ENCODE data around the gene FAP.

The FAP gene

GRCh38 chr2:162184359-162184758 lies 58.9 kb downstream of the FAP start:
- no peak for FAIRE-seq
- TF ChIP-seq TAF1 (IDR thresholded peaks at IDR 0.05; ENCODE audit: borderline replicate concordance, low read depth, low read length) (no peak), POLR2AphosphoS5 (IDR thresholded peaks at IDR 0.05; ENCODE audit: low read depth, low read length) (no peak), POLR2A (IDR thresholded peaks at IDR 0.05; ENCODE audit: low read depth, low read length) (no peak)
- no peak for DNase-seq (ENCODE audit: insufficient read length)

GRCh38 chr2:162182395-162182794 lies 60.9 kb downstream of the FAP start:
- FAIRE-seq = no peak
- no peak for DNase-seq (ENCODE audit: insufficient read length)
- TF ChIP-seq POLR2AphosphoS5 (IDR thresholded peaks at IDR 0.05; ENCODE audit: low read depth, low read length) = no peak
- no peak for TF ChIP-seq POLR2A (IDR thresholded peaks at IDR 0.05; ENCODE audit: low read depth, low read length)
- no peak for TF ChIP-seq TAF1 (IDR thresholded peaks at IDR 0.05; ENCODE audit: borderline replicate concordance, low read depth, low read length)

GRCh38 chr2:162177301-162177700 lies 65.9 kb downstream of the FAP start:
- TF ChIP-seq POLR2AphosphoS5 (IDR thresholded peaks at IDR 0.05; ENCODE audit: low read depth, low read length) (no peak), POLR2A (IDR thresholded peaks at IDR 0.05; ENCODE audit: low read depth, low read length) (no peak), TAF1 (IDR thresholded peaks at IDR 0.05; ENCODE audit: borderline replicate concordance, low read depth, low read length) (no peak)
- no peak for DNase-seq (ENCODE audit: insufficient read length)
- FAIRE-seq = no peak

GRCh38 chr2:162175714-162176113 lies 67.5 kb downstream of the FAP start:
- TF ChIP-seq POLR2AphosphoS5 (IDR thresholded peaks at IDR 0.05; ENCODE audit: low read depth, low read length) (no peak), TAF1 (IDR thresholded peaks at IDR 0.05; ENCODE audit: borderline replicate concordance, low read depth, low read length) (no peak), POLR2A (IDR thresholded peaks at IDR 0.05; ENCODE audit: low read depth, low read length) (no peak)
- DNase-seq (ENCODE audit: insufficient read length) (no peak), FAIRE-seq (no peak)

- TF ChIP-seq TAF1 (IDR thresholded peaks at IDR 0.05; ENCODE audit: borderline replicate concordance, low read depth, low read length) (no peak), POLR2AphosphoS5 (IDR thresholded peaks at IDR 0.05; ENCODE audit: low read depth, low read length) (no peak), POLR2A (IDR thresholded peaks at IDR 0.05; ENCODE audit: low read depth, low read length) (no peak)
- DNase-seq (ENCODE audit: insufficient read length) (no peak), FAIRE-seq (no peak)
These were observed 68.5 kb downstream of the FAP start for GRCh38 chr2:162174746-162175145.

- TF ChIP-seq POLR2AphosphoS5 (IDR thresholded peaks at IDR 0.05; ENCODE audit: low read depth, low read length) (no peak), POLR2A (IDR thresholded peaks at IDR 0.05; ENCODE audit: low read depth, low read length) (no peak), TAF1 (IDR thresholded peaks at IDR 0.05; ENCODE audit: borderline replicate concordance, low read depth, low read length) (no peak)
- no peak for DNase-seq (ENCODE audit: insufficient read length)
- no peak for FAIRE-seq
These were observed 70.4 kb downstream of the FAP start for GRCh38 chr2:162172802-162173370.

GRCh38 chr2:162166745-162167144 lies 76.5 kb downstream of the FAP start:
- TF ChIP-seq POLR2AphosphoS5 (IDR thresholded peaks at IDR 0.05; ENCODE audit: low read depth, low read length) (no peak), TAF1 (IDR thresholded peaks at IDR 0.05; ENCODE audit: borderline replicate concordance, low read depth, low read length) (no peak), POLR2A (IDR thresholded peaks at IDR 0.05; ENCODE audit: low read depth, low read length) (no peak)
- FAIRE-seq = no peak

GRCh38 chr2:162166174-162166573 lies 77.1 kb downstream of the FAP start:
- DNase-seq (ENCODE audit: insufficient read length) = no peak
- FAIRE-seq = no peak
- TF ChIP-seq POLR2A (IDR thresholded peaks at IDR 0.05; ENCODE audit: low read depth, low read length) = no peak
- no peak for TF ChIP-seq POLR2AphosphoS5 (IDR thresholded peaks at IDR 0.05; ENCODE audit: low read depth, low read length)
- TF ChIP-seq TAF1 (IDR thresholded peaks at IDR 0.05; ENCODE audit: borderline replicate concordance, low read depth, low read length) = no peak

More at GRCh38 chr2:162166745-162167144, 76.5 kb downstream of the FAP start:
- DNase-seq (ENCODE audit: insufficient read length) = no peak

GRCh38 chr2:162164802-162165201 lies 78.4 kb downstream of the FAP start:
- FAIRE-seq (no peak), DNase-seq (ENCODE audit: insufficient read length) (no peak)
- TF ChIP-seq POLR2AphosphoS5 (IDR thresholded peaks at IDR 0.05; ENCODE audit: low read depth, low read length) = no peak
- TF ChIP-seq TAF1 (IDR thresholded peaks at IDR 0.05; ENCODE audit: borderline replicate concordance, low read depth, low read length) = no peak
- TF ChIP-seq POLR2A (IDR thresholded peaks at IDR 0.05; ENCODE audit: low read depth, low read length) = no peak

- no peak for FAIRE-seq
- no peak for DNase-seq (ENCODE audit: insufficient read length)
- TF ChIP-seq POLR2AphosphoS5 (IDR thresholded peaks at IDR 0.05; ENCODE audit: low read depth, low read length) (no peak), TAF1 (IDR thresholded peaks at IDR 0.05; ENCODE audit: borderline replicate concordance, low read depth, low read length) (no peak), POLR2A (IDR thresholded peaks at IDR 0.05; ENCODE audit: low read depth, low read length) (no peak)
These were observed 83.8 kb downstream of the FAP start for GRCh38 chr2:162159446-162159845.

GRCh38 chr2:162156149-162156548 lies 87.1 kb downstream of the FAP start:
- no peak for DNase-seq (ENCODE audit: insufficient read length)
- TF ChIP-seq TAF1 (IDR thresholded peaks at IDR 0.05; ENCODE audit: borderline replicate concordance, low read depth, low read length) (no peak), POLR2AphosphoS5 (IDR thresholded peaks at IDR 0.05; ENCODE audit: low read depth, low read length) (no peak), POLR2A (IDR thresholded peaks at IDR 0.05; ENCODE audit: low read depth, low read length) (no peak)

GRCh38 chr2:162155093-162155492 lies 88.2 kb downstream of the FAP start:
- TF ChIP-seq TAF1 (IDR thresholded peaks at IDR 0.05; ENCODE audit: borderline replicate concordance, low read depth, low read length) = no peak
- no peak for TF ChIP-seq POLR2AphosphoS5 (IDR thresholded peaks at IDR 0.05; ENCODE audit: low read depth, low read length)
- no peak for TF ChIP-seq POLR2A (IDR thresholded peaks at IDR 0.05; ENCODE audit: low read depth, low read length)
- DNase-seq (ENCODE audit: insufficient read length) (no peak), FAIRE-seq (no peak)

More at GRCh38 chr2:162156149-162156548, 87.1 kb downstream of the FAP start:
- no peak for FAIRE-seq

Measured in GM12892 (cell line).